Activated CD4-positive, alpha-beta T cell treated with anti-CD3 and anti-CD28 coated beads for 36 hours (primary cell): ENCODE measurements around the gene MPIG6B. TPM values are rescaled to one million over a fixed set of nuclear protein-coding genes. Genes with fewer than 3 reads are reported as not detected.

Source experiments
- ATAC-seq: fragments of 200-7000 bp; cut with Tn5 transposase; one replicate; pipeline ENCODE4 v1.10.0; 2021; ENCODE audit warnings: mild to moderate bottlenecking, moderate library complexity
- CTCF ChIA-PET: fragments of 350-600 bp; sonication (Branson Sonifier 250); formaldehyde crosslinking; loops from one replicate; lab custom pipeline; 2021; ENCODE audit warnings: antibody characterized with exemption; lab: Charles Lee
- POLR2A ChIA-PET: fragments of 350-600 bp; sonication (Branson Sonifier 250); formaldehyde crosslinking; loops from one replicate; lab custom pipeline; 2021; ENCODE audit warnings: antibody characterized with exemption, inconsistent platforms; lab: Charles Lee
- DNase-seq: peaks from one replicate; pipeline ENCODE4 v3.0.0-alpha.2; 2020
- H3K27ac Mint-ChIP-seq: one replicate; pipeline ENCODE4 v1.8.0; 2021; ENCODE audit warnings: mixed read lengths
- H3K27me3 Mint-ChIP-seq: one replicate; pipeline ENCODE4 v1.8.0; 2021; ENCODE audit warnings: mixed read lengths
- H3K36me3 Mint-ChIP-seq: one replicate; pipeline ENCODE4 v1.8.0; 2021; ENCODE audit warnings: low read depth, mixed read lengths
- H3K4me1 Mint-ChIP-seq: one replicate; pipeline ENCODE4 v1.8.0; 2021; ENCODE audit warnings: mixed read lengths
- H3K4me3 Mint-ChIP-seq: one replicate; pipeline ENCODE4 v1.8.0; 2021; ENCODE audit warnings: mild to moderate bottlenecking, moderate library complexity, mixed read lengths
- H3K9me3 Mint-ChIP-seq: one replicate; pipeline ENCODE4 v1.8.0; 2021; ENCODE audit warnings: low read depth, mixed read lengths
- intact Hi-C, 2 experiments: fragments of 100-400 bp; cut with DNase I in 1 of 2; cut with micrococcal nuclease in 1 of 2; formaldehyde crosslinking; loops; one replicate each; pipeline versions ENCODE4 v1.14.2 to v1.15.1; 2022 to 2024; cut with DNase I, micrococcal nuclease
- total RNA-seq, 2 experiments: library from RNA; stranded (reverse); gene quantifications; one replicate each; pipeline ENCODE4 v1.2.3, GENCODE V29; 2021

The MPIG6B gene
- total RNA-seq, 2 experiments from 2014 or later: not detected

GRCh38 chr6:31687860-31688693 is 35.1 kb upstream of the MPIG6B start:
- ATAC-seq (no peak), DNase-seq (no peak)
- POLR2A ChIA-PET: no interaction called here
- Mint-ChIP-seq H3K4me1 (peaks cover 7% of the 10 kb centered on the region), H3K9me3 (no peaks in the 10 kb centered on the region), H3K36me3 (peaks cover 17% of the 10 kb centered on the region), H3K4me3 (no peak overlapping the region), H3K27me3 (no peaks in the 10 kb centered on the region), H3K27ac (no peak overlapping the region)
- intact Hi-C loops: loop anchor here in 1 of 2 experiments (10.0 kb wide), 1 partner anchor 267 kb away; the partner anchor contains the start of genes NELFE and SKIC2
- CTCF ChIA-PET: no interaction called here

- ATAC-seq (no peak), DNase-seq (peak; percentile 35)
- H3K27me3 Mint-ChIP-seq: no peaks in the 10 kb centered on the region
- H3K4me1 Mint-ChIP-seq: peaks cover 7% of the 10 kb centered on the region
- ChIA-PET CTCF (interaction anchor here (0.7 to 1.6 kb wide), 6 partner anchors 11 to 173 kb away, joined by 3 to 6 read pairs (median 4); no protein-coding TSS in a partner anchor), POLR2A (no interaction called here)
- intact Hi-C loops: loop anchor here in 1 of 2 experiments (10.0 kb wide), 1 partner anchor 265 kb away; the partner anchor contains the start of genes NELFE and SKIC2
- H3K27ac Mint-ChIP-seq: no peak overlapping the region
- no peak overlapping the region for H3K4me3 Mint-ChIP-seq
- peaks cover 24% of the 10 kb centered on the region for H3K36me3 Mint-ChIP-seq
- H3K9me3 Mint-ChIP-seq: no peaks in the 10 kb centered on the region
These were observed 33.7 kb upstream of the MPIG6B start for GRCh38 chr6:31689249-31690110.

- intact Hi-C loops: no loop called here
- Mint-ChIP-seq H3K27me3 (no peaks in the 10 kb centered on the region), H3K4me3 (no peak overlapping the region), H3K27ac (peak overlapping the region; percentile 69), H3K9me3 (no peaks in the 10 kb centered on the region), H3K4me1 (peaks cover 7% of the 10 kb centered on the region), H3K36me3 (peaks cover 24% of the 10 kb centered on the region)
- ChIA-PET POLR2A (no interaction called here), CTCF (interaction anchor here (0.6 to 1.7 kb wide), 14 partner anchors 10 to 248 kb away, joined by 3 to 6 read pairs (median 4); partner anchors contain the start of genes LSM2, LY6G5B and TNF)
- DNase-seq (no peak), ATAC-seq (no peak)
These were observed 32.7 kb upstream of the MPIG6B start for GRCh38 chr6:31690231-31691077.

GRCh38 chr6:31691078-31691463 is 32.1 kb upstream of the MPIG6B start:
- Mint-ChIP-seq H3K4me1 (peaks cover 7% of the 10 kb centered on the region), H3K9me3 (no peaks in the 10 kb centered on the region), H3K27ac (no peak overlapping the region), H3K36me3 (peaks cover 25% of the 10 kb centered on the region), H3K27me3 (no peaks in the 10 kb centered on the region), H3K4me3 (no peak overlapping the region)
- intact Hi-C loops: no loop called here
- DNase-seq (no peak), ATAC-seq (no peak)
- ChIA-PET CTCF (interaction anchor here (0.6 to 1.7 kb wide), 10 partner anchors 9 to 200 kb away, joined by 3 to 6 read pairs (median 4); partner anchors contain the start of genes LSM2, LY6G5B and TNF), POLR2A (no interaction called here)

DNA sequence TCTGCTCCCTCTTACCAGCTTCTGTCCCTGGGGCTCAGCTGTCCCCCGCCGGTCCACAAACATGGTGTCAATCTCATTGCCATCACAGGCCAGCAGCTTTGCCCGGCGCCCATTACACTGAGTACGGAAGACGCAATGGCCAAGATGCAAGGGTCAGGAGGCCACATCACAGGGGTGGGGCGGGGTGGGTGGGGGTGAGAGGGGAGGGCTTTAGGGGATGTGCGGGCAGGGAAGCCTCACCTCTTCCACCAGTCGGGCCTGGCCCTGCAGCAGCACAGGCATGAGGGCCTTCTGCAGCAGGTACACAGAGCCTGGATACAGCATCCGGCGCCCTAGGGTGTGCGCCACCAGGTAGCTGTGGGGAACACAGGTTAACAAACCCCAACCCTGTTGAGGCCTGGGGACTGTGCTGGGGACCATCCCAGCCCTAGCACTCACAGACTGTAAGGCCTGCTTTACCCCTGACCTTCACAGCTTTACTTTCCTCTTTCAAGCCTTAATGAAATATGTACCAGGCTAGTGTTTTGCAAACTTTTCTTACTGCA is 31.5 kb upstream of the MPIG6B start:
- ChIA-PET CTCF (interaction anchor here (1.1 to 1.7 kb wide), 4 partner anchors 9 to 138 kb away, joined by 3 to 6 read pairs (median 4); no protein-coding TSS in a partner anchor), POLR2A (no interaction called here)
- Mint-ChIP-seq H3K36me3 (peaks cover 25% of the 10 kb centered on the region), H3K27ac (no peak overlapping the region), H3K27me3 (no peaks in the 10 kb centered on the region), H3K4me3 (no peak overlapping the region), H3K4me1 (peaks cover 7% of the 10 kb centered on the region), H3K9me3 (no peaks in the 10 kb centered on the region)
- no peak for ATAC-seq
- intact Hi-C loops: no loop called here
- no peak for DNase-seq

GRCh38 chr6:31692353-31692752 is 30.8 kb upstream of the MPIG6B start:
- Mint-ChIP-seq H3K36me3 (peaks cover 26% of the 10 kb centered on the region), H3K4me1 (peaks cover 9% of the 10 kb centered on the region), H3K4me3 (no peak overlapping the region), H3K27ac (no peak overlapping the region), H3K9me3 (no peaks in the 10 kb centered on the region), H3K27me3 (no peaks in the 10 kb centered on the region)
- ChIA-PET CTCF (interaction anchor here (1.1 to 1.2 kb wide), 2 partner anchors 78 to 138 kb away, joined by 3 read pairs; no protein-coding TSS in a partner anchor), POLR2A (no interaction called here)
- ATAC-seq (no peak), DNase-seq (no peak)
- intact Hi-C loops: no loop called here

DNA sequence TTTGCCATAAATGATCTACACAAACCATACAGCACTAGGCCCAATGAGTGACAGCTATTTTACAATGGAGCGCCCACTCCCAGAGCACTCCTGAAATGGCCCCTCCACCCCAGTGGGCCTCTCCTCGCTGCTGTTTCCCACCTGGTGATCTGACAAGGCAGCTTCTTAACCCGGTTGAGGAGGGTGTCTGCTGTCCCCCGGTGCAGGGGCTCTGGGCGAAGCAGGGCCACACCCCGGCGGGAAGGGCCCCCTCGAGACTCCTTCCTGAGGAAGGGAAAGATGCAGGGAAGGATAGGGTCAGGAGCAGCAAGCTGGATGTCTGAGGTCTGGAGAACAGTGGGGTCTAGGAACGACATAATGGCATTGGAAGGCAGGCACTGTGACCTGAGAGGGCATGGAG is 30.3 kb upstream of the MPIG6B start:
- H3K9me3 Mint-ChIP-seq: no peaks in the 10 kb centered on the region
- DNase-seq: no peak
- intact Hi-C loops: no loop called here
- ChIA-PET POLR2A (no interaction called here), CTCF (interaction anchor here (1.1 kb wide), 1 partner anchor 77 kb away, joined by 3 read pairs; no protein-coding TSS in a partner anchor)
- H3K4me3 Mint-ChIP-seq: no peak overlapping the region
- H3K27ac Mint-ChIP-seq: no peak overlapping the region
- H3K4me1 Mint-ChIP-seq: peaks cover 15% of the 10 kb centered on the region
- no peak for ATAC-seq
- peaks cover 25% of the 10 kb centered on the region for H3K36me3 Mint-ChIP-seq
- H3K27me3 Mint-ChIP-seq: no peaks in the 10 kb centered on the region

DNA sequence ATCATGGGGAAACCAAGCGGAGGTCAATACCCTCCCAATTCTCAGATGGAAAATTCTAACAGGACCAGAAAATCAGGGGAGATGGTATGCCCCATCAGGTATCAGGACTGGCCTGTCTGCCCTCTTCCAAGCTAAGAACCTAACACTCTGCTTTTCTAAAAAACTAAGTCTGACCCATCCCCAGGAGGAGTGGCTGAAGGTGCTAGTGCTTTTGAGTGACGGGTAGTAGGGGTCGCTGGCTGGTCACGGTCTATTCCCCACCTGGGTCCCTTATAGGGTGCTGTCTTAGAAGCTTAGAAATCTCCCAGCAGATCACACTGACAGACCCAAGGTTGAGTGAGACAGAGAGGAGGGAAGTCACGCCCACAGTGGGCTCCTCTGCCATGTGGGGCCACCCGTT is 29.6 kb upstream of the MPIG6B start:
- Mint-ChIP-seq H3K27ac (no peak overlapping the region), H3K9me3 (no peaks in the 10 kb centered on the region), H3K4me1 (peaks cover 17% of the 10 kb centered on the region), H3K36me3 (peaks cover 26% of the 10 kb centered on the region), H3K27me3 (no peaks in the 10 kb centered on the region), H3K4me3 (no peak overlapping the region)
- POLR2A ChIA-PET: interaction anchor here (0.7 kb wide), 1 partner anchor 67 kb away, joined by 4 read pairs; no protein-coding TSS in a partner anchor
- no peak for DNase-seq
- ATAC-seq: no peak
- intact Hi-C loops: no loop called here
- CTCF ChIA-PET: interaction anchor here (1.0 kb wide), 1 partner anchor 76 kb away, joined by 3 read pairs; no protein-coding TSS in a partner anchor

DNA sequence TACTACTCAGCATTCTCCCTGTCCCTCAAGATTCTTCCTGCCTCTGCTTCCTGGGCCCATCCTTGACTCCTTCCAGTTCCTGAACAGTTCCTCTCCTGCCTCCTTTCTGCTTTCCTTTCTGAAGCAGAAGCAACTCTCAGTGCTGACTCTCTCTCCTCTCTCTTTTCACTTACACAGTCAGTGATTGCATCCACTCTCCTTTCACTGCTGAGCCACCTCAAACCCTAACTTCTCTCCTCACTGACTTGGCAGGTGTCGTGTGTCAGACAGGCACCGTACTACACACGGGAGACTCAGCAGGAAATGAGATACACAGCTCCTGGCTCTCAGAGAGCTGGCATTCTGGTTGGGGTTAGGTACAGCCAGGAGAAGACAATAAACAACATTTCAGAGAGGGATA is 25.6 kb upstream of the MPIG6B start:
- Mint-ChIP-seq H3K4me1 (peaks cover 30% of the 10 kb centered on the region), H3K4me3 (no peak overlapping the region), H3K27ac (peak overlapping the region; percentile 80), H3K9me3 (no peaks in the 10 kb centered on the region), H3K27me3 (no peaks in the 10 kb centered on the region), H3K36me3 (peaks cover 25% of the 10 kb centered on the region)
- ATAC-seq (peak; percentile 70), DNase-seq (peak; percentile 34)
- intact Hi-C loops: no loop called here
- ChIA-PET CTCF (interaction anchor here (0.7 to 1.3 kb wide), 3 partner anchors 33 to 134 kb away, joined by 3 read pairs; no protein-coding TSS in a partner anchor), POLR2A (no interaction called here)

GRCh38 chr6:31700740-31701401 is 22.3 kb upstream of the MPIG6B start:
- Mint-ChIP-seq H3K9me3 (no peaks in the 10 kb centered on the region), H3K27me3 (no peaks in the 10 kb centered on the region), H3K4me3 (peak overlapping the region; percentile 99), H3K27ac (peak overlapping the region; percentile 53), H3K4me1 (peaks cover 33% of the 10 kb centered on the region), H3K36me3 (peaks cover 15% of the 10 kb centered on the region)
- POLR2A ChIA-PET: interaction anchor here (0.5 kb wide), 1 partner anchor 273 kb away, joined by 5 read pairs; no protein-coding TSS in a partner anchor
- ATAC-seq (no peak), DNase-seq (no peak)
- CTCF ChIA-PET: interaction anchor here (0.8 to 2.1 kb wide), 2 partner anchors 10 to 102 kb away, joined by 5 to 6 read pairs; no protein-coding TSS in a partner anchor
- intact Hi-C loops: no loop called here
